Amniotic stem cell (primary cell): Measurements from ENCODE around the gene RGL3.
"Not testable (repeated sequence)": the region's sequence is repeated elsewhere in the genome, so short reads cannot be mapped to it uniquely, and the experiment has no call there.

Experiments used
- DNase-seq: peaks from one replicate; lab custom pipeline; 2025; lab: John Stamatoyannopoulos, UW

RGL3 gene

DNA sequence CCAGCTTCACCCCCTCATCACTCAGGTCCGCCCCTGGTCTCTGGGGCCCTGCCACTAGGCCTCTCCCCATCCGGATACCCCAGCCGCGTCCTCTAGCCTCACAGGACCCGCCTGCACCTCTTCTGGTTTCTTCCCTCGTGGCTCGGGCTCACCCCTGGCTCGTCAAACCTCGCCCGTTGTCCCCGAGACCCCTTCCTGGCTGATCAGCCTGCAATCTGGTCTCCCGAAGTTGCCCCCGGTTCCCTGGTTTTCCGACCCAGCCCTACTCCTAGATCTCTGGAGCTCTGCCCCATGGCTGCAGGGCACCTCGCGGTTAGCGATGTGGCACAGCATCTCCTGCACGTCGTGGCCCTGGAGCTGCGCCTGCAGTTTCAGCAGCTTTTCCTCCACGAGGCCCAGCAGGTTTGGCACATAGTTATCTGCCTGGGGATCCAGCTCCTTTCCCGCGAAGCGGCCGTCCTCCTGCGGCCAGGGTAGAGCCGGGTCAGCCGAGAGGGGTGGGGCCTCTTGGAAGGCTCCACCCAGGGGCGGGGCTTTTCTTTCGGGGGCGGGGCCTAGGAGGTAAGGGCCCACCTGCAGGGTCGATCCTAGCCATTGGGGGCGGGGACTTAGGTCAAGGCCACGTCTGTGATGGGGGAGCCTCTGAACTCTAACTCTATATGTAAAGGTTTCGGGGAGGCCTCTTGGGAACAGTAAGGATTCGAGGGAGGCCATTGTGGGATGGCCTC is 2.4 kb upstream of the RGL3 start:
- no peak for DNase-seq

GRCh38 chr19:11420429-11421370 is 1.6 kb upstream of the RGL3 start:
- no peak for DNase-seq

- no peak for DNase-seq
Observed at GRCh38 chr19:11418094-11418548, 993 bp downstream of the RGL3 start.

- no peak for DNase-seq
Observed at GRCh38 chr19:11416346-11417052, 2.6 kb downstream of the RGL3 start.

DNA sequence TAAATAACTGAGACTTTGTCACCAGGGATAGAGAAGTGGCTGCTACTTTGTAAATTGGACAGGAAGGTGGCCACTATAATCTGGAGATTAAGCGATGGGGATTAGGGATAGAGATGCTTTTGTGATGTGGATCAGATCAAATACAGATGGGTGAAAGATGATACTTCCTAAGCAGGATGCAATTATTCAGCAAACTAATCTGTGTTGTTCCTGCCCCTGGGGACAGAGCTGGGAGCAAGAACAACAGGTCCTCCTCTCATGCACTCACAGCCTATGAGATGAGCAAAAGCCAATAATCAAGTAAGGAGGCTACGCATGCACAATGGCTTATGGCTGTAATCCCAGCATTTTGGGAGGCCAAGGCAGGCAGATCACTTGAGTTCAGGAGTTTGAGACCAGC is 4.6 kb downstream of the RGL3 start:
- no peak for DNase-seq

DNA sequence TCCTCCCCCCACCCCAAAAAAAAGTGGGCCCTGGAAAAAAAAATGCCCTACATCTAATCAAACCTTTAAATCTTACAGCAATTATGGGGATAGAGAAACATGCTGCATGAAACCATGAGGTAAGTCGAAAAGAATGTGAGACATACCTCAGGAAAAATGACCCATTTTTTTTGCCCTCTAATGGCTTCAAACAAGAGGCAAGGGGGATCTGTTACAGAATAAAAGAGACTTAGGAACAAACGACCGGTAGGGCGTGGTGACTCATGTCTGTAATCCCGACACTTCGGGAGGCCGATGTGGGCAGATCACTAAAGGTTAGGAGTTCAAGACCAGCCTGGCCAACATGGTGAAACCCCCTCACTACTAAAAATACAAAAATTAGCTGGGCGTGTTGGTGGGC is 8.4 kb downstream of the RGL3 start:
- no peak for DNase-seq

GRCh38 chr19:11408591-11408990 is 10.5 kb downstream of the RGL3 start:
- DNase-seq: no peak

- not testable (repeated sequence) for DNase-seq
Observed at GRCh38 chr19:11406703-11407236, 12.3 kb downstream of the RGL3 start.

DNA sequence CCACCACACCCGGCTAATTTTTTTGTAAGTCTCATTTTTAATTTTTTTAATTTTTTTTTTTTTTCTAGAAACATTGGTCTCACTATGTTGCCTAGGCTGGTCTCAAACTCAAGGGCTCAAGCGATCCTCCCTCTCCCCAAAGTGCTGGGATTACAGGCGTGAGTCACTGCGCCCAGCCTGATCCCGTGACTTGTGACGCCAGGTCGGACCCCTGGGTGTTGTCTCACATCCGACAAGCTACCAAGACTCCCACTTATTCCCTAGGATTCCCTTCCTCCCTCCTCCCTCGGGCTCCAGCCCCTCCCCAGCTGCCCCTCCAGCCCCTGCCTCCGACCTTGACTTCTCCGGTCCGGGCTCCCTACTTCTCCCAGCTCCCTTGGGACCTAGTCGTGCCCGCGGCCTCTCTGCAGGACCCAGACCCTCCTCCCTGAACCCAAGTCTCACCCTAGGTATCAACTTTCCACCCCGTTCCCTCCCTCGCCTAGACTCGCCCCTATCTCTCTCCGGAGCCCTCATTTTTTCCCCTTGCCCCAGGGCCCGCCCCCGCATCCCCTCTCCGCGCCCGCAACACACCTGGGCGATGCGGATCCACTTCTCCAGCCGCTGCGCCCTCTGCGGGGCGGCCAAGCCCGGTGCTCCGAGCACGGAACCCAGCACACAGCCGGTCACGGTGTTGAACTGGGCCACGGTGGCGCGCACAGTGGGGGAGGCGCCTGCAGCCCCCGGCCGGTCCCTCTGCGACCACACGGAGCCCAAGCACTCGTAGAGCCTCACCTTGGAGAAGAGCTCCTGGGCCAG is 13.1 kb downstream of the RGL3 start:
- no peak for DNase-seq

- DNase-seq: no peak
Observed at GRCh38 chr19:11404588-11405222, 14.4 kb downstream of the RGL3 start.

GRCh38 chr19:11401808-11402543 is 17.1 kb downstream of the RGL3 start:
- DNase-seq: no peak

DNA sequence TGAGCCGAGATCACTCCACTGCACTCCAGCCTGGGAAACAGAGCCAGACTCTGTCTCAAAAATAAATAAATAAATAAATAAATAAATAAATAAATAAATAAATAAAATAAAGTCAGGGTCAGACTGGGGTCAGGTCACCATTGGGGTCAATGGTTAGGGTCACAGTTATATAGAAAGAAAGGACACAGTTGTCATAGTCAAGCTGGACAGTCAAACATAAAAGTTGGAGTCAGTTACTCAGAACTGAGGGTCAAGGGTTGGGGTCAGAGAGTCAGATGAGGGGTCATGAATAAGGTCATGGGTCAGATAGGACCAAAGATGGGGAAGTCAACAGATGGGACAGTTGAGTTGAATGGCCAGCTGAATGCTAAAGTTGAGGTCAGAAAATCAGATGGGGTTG is 18.3 kb downstream of the RGL3 start:
- DNase-seq: no peak

- DNase-seq: no peak
Observed at GRCh38 chr19:11399667-11400066, 19.4 kb downstream of the RGL3 start.

GRCh38 chr19:11397089-11397610 is 22.0 kb downstream of the RGL3 start:
- no peak for DNase-seq

GRCh38 chr19:11390933-11391680 is 28.0 kb downstream of the RGL3 start:
- no peak for DNase-seq

GRCh38 chr19:11390359-11390758 is 28.8 kb downstream of the RGL3 start:
- no peak for DNase-seq

- DNase-seq: no peak
Observed at GRCh38 chr19:11387162-11388034, 31.7 kb downstream of the RGL3 start.

DNA sequence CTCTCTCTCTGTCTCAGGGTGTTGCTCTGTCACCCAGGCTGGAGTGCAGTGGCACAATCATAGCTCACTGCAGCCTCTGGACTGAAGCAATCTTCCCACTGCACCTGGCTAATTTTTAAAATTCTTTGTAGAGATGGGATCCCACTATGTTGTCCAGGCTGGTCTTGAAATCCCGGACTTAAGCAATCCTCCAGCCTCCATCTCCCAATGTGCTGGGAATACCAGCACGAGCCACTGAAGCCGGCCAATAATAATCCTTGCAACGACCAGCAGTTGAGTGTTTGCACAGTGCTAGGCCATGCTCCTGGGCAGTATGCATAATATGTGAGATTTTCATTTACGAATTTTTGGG is 34.4 kb downstream of the RGL3 start:
- DNase-seq: no peak
